Adrenal gland (tissue), 12 donors: ENCODE results near the gene STARD5. TPM values are rescaled to one million over a fixed set of nuclear protein-coding genes. Genes with fewer than 3 reads are reported as not detected.

Experiments
- DNase-seq, 7 donors: peaks; one replicate each; pipeline ENCODE4 v3.0.0-alpha.2; 2019 to 2020
- H3K27ac ChIP-seq, 5 donors: fragments of 200-600 bp; sonication (generic) in 4 of 5; 1 replicate in 3 of 5; 2 replicates in 2 of 5; pipeline versions ENCODE4 v1.5.1 to v1.8.0; 2016 to 2020; ENCODE audit warnings: mild to moderate bottlenecking in 1 of 5
- H3K27me3 ChIP-seq: fragments of 200-600 bp; 2 replicates; pipeline ENCODE4 v1.8.0; 2021
- H3K36me3 ChIP-seq, 2 donors: fragments of 200-600 bp; replicated peaks in 1 of 2; 1 replicate in 1 of 2; 2 replicates in 1 of 2; pipeline versions ENCODE4 v1.5.1 to v1.8.0; 2018 to 2022
- H3K4me1 ChIP-seq, 2 donors: fragments of 200-600 bp; replicated peaks in 1 of 2; 1 replicate in 1 of 2; 2 replicates in 1 of 2; pipeline versions ENCODE4 v1.5.1 to v1.8.0; 2018 to 2021
- H3K4me3 ChIP-seq, 4 donors: fragments of 200-600 bp; sonication (generic) in 3 of 4; one replicate each; pipeline ENCODE4 v1.5.1; 2016 to 2018
- H3K9me3 ChIP-seq, 3 donors: fragments of 200-600 bp; sonication (generic) in 1 of 3; replicated peaks in 1 of 3; 1 replicate in 2 of 3; 2 replicates in 1 of 3; pipeline versions ENCODE4 v1.5.1 to v1.8.0; 2016 to 2021
- POLR2A ChIP-seq, 2 donors: fragments of 450-650 bp; IDR thresholded peaks; one replicate each; pipeline ENCODE4 v1.6.1; 2017; ENCODE audit warnings: antibody characterized with exemption in 2 of 2, mild to moderate bottlenecking in 2 of 2, moderate library complexity in 1 of 2
- WGBS, 4 donors: extraction: QIAGEN DNeasy Blood & Tissue Kit in 2 of 4; methylation state at CpG; one replicate each; pipeline versions ENCODE4 v1.1.5 to v1.1.7; 2013 to 2017; 5-methylcytosine and 5-hydroxymethylcytosine counted together
- intact Hi-C, 2 donors: fragments of 100-400 bp; cut with DNase I; formaldehyde crosslinking; loops; one replicate each; pipeline versions ENCODE4 v1.14.1 to v1.15.0; 2022 to 2023
- polyA plus RNA-seq, 3 donors: library from polyadenylated mRNA; stranded (reverse); fragments of 200-250 nt in 2 of 3; fragments of 350-450 nt in 1 of 3; fragmentation: Illumina TruSeq in 1 of 3; extraction: RNeasy Lipid Tissue Mini Kit (QIAGEN cat#74804) in 1 of 3; gene quantifications; one replicate each; pipeline ENCODE4 v1.2.3, GENCODE V29; 2013 to 2014
- total RNA-seq, 9 donors: library from RNA; depleted of rRNA in 4 of 9; stranded (reverse); fragments of >200 nt in 4 of 9; fragments of 120-200 nt in 1 of 9; fragmentation: NEBNext Ultra II Directional in 1 of 9; extraction: Animal tissue kit (Norgen Biotek cat#: 25700) in 1 of 9; gene quantifications; one replicate each; pipeline versions ENCODE4 v1.1.0 to v1.2.4, GENCODE V29; 2013 to 2023
- TF ChIP-seq, protein P1 (sequence below), 6 experiments: fragments of 450-650 bp in 4 of 6; fragments of 200-600 bp in 2 of 6; sonication (generic) in 1 of 6; IDR thresholded peaks; 1 replicate in 5 of 6; 2 replicates in 1 of 6; pipeline versions ENCODE4 v1.5.1 to v1.8.0; 2016 to 2021; ENCODE audit warnings: antibody characterized with exemption in 6 of 6, mild to moderate bottlenecking in 2 of 6, moderate library complexity in 1 of 6
- donor health status: healthy with polysubstance abuse.
- donor health status: Bipolar disorder and iron deficiency.
- donor health status: DM: yes; HTN: yes; CAD: no.
- donor health status: DM: no; HTN: no; CAD: no.
- donor health status: DM: no; HTN: no; CAD: no.
- donor health status: DM: yes; HTN: yes; CAD: no.

STARD5 gene
- total and polyA plus RNA-seq, 12 donors: 0.97 to 6.1 (median 3.5) TPM

GRCh38 chr15:81343371-81343770, 19.4 kb upstream of the STARD5 start:
- TF ChIP-seq POLR2A (IDR thresholded peaks at IDR 0.05): no peak
- TF ChIP-seq, protein P1, sequence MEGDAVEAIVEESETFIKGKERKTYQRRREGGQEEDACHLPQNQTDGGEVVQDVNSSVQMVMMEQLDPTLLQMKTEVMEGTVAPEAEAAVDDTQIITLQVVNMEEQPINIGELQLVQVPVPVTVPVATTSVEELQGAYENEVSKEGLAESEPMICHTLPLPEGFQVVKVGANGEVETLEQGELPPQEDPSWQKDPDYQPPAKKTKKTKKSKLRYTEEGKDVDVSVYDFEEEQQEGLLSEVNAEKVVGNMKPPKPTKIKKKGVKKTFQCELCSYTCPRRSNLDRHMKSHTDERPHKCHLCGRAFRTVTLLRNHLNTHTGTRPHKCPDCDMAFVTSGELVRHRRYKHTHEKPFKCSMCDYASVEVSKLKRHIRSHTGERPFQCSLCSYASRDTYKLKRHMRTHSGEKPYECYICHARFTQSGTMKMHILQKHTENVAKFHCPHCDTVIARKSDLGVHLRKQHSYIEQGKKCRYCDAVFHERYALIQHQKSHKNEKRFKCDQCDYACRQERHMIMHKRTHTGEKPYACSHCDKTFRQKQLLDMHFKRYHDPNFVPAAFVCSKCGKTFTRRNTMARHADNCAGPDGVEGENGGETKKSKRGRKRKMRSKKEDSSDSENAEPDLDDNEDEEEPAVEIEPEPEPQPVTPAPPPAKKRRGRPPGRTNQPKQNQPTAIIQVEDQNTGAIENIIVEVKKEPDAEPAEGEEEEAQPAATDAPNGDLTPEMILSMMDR (IDR thresholded peaks at IDR 0.05): no peak
- intact Hi-C loops: no loop called here
- no peak overlapping the region for H3K4me3 ChIP-seq
- no peak overlapping the region for H3K27ac ChIP-seq
- WGBS, 4 donors: 83 to 91% (median 86%) methylated on average over 4 of the region's 4 CpGs
- no peaks in the 10 kb centered on the region for H3K9me3 ChIP-seq
- no peaks in the 10 kb centered on the region for H3K27me3 ChIP-seq
- no peak for DNase-seq
- no peaks in the 10 kb centered on the region for H3K36me3 ChIP-seq
- peaks cover 0 to 10% of the 10 kb centered on the region in 2 donors for H3K4me1 ChIP-seq

GRCh38 chr15:81341351-81341750, 17.4 kb upstream of the STARD5 start:
- DNase-seq: no peak
- Histone ChIP-seq H3K27me3 (no peaks in the 10 kb centered on the region), H3K4me1 (peaks cover 0 to 18% of the 10 kb centered on the region in 2 donors), H3K36me3 (no peaks in the 10 kb centered on the region), H3K9me3 (no peaks in the 10 kb centered on the region), H3K27ac (no peak overlapping the region), H3K4me3 (no peak overlapping the region)
- 85 to 89% (median 86%) methylated on average over 4 of the region's 4 CpGs for WGBS, 4 donors
- intact Hi-C loops: no loop called here
- TF ChIP-seq POLR2A (IDR thresholded peaks at IDR 0.05): no peak
- TF ChIP-seq, protein P1 (IDR thresholded peaks at IDR 0.05): no peak

DNA sequence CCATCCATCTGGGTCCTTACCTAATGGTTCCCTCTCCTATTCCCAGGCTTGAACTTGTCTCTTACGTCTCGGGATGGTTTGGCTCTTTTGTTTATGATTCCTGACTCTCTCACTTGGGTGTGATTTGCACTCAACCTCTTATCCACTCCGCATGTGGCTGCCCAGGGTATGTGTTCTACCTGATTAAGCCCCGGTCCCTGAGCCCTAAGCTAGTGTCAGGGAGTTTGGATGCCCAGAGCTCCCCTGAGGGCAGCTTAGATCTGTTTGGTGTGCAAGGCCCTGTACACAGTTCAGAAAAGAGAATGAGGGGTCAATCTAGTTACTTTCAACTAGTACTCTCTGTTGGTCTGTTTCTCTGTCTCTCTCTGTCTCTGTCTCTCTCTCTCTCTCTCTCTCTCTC, 15.9 kb upstream of the STARD5 start:
- no peak for DNase-seq
- no peak overlapping the region for H3K27ac ChIP-seq
- 70 to 79% (median 73%) methylated on average over 4 of the region's 4 CpGs for WGBS, 4 donors
- no peak overlapping the region for H3K4me3 ChIP-seq
- H3K4me1 ChIP-seq: peaks cover 0 to 18% of the 10 kb centered on the region in 2 donors
- H3K9me3 ChIP-seq: no peaks in the 10 kb centered on the region
- H3K36me3 ChIP-seq: no peaks in the 10 kb centered on the region
- TF ChIP-seq, protein P1 (IDR thresholded peaks at IDR 0.05): no peak
- no peak for TF ChIP-seq POLR2A (IDR thresholded peaks at IDR 0.05)
- no peaks in the 10 kb centered on the region for H3K27me3 ChIP-seq
- intact Hi-C loops: loop anchor here in 1 of 2 donors (10.0 kb wide), 1 partner anchor 235 kb away; no protein-coding TSS in a partner anchor

DNA sequence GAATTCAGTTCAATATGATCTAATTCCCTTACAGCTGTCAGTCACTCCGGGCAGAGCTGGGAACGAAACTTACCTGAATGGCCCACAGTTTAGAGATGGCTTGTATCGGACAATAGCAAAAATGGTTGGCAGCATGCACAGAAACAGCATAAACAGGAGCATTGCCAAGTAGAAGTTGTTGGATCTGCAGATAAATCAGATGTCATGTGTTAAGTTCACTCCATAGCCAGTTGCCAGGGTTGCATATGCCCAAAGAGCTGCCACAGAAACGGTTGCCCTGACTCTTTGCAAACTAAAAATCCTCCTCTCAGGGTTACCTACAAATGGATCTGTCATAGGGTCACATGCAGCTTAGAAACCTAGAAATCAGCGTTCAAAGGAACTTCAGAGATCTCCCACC, 15.4 kb upstream of the STARD5 start:
- H3K4me3 ChIP-seq: no peak overlapping the region
- 79 to 86% (median 81%) methylated on average over 5 of the region's 5 CpGs for WGBS, 4 donors
- TF ChIP-seq POLR2A (IDR thresholded peaks at IDR 0.05): no peak
- no peaks in the 10 kb centered on the region for H3K36me3 ChIP-seq
- H3K9me3 ChIP-seq: no peaks in the 10 kb centered on the region
- intact Hi-C loops: loop anchor here in 1 of 2 donors (10.0 kb wide), 1 partner anchor 235 kb away; no protein-coding TSS in a partner anchor
- peaks cover 0 to 18% of the 10 kb centered on the region in 2 donors for H3K4me1 ChIP-seq
- no peak overlapping the region for H3K27ac ChIP-seq
- no peaks in the 10 kb centered on the region for H3K27me3 ChIP-seq
- no peak for DNase-seq
